Fibroblast of peridontal ligament (primary cell): ENCODE data around the gene PEX5.
A peak's percentile ranks its signal among the peaks of the same experiment; 100 is the strongest.
"Not testable (repeated sequence)": the region's sequence is repeated elsewhere in the genome, so short reads cannot be mapped to it uniquely, and the experiment has no call there.

Experiments
- DNase-seq: peaks from one replicate; pipeline ENCODE4 v3.0.0-alpha.2; 2010; ENCODE audit errors: extremely low read depth

Gene PEX5

GRCh38 chr12:7213745-7214144, 24.3 kb downstream of the PEX5 start:
- DNase-seq, result not testable (repeated sequence)

DNA sequence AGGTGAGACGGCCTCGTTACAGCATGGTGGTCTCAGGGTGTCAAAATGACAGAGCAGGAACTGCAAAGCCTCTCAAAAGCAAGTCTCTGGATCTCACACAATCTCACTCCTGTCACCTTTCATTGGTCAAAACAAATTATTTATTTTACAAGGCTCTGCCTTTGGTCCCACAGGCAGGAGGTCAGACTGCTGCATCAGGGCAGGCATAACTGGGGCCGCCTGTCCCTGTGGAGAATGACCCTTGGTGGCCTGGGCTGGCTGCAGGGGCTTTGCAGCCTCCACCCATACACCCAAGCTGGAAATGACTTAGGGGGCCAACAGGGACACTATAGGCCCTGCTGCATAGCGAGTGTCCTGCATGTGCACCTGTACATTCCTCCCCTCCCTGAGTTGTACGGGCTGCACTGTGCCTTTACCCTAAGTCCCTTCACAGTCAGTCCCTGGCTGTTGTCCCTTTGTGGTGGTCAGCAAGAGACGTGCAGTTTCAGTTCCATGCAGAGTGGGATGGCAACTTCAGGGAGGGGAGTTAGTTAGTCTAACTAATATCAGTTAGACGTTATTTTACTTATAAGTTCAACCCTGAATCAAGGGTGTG, 28.1 kb downstream of the PEX5 start:
- DNase-seq, result no peak

DNA sequence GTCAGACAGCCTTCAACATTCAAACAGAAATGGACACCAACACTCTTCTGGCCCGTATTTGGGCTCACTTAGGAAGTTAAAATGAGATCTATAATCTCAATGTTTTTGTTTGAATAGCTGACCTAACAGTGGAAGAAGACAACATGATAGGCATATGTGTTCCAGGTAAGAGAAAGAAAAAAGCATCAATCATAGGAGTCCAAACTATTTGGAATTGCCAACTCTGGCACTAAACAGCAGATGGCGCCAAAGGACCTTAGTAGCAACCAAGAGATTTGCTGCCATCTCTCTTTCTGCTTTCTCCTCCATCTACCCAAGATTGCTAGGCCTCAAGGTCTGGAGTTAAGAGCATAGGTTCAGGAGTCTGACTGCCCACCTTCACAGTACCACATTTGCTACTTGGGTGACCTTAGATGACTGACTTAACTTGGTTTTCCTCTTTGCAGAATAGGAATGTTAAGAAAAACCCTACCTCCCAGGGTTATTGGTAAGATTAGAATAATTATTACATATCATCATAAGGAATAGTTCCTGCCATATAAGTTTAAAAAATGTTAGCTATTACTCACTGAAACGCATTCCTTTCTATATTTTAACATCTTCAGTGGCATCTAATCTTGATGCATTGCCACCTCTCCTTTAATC, 30.2 kb downstream of the PEX5 start:
- peak; percentile 86 for DNase-seq

DNA sequence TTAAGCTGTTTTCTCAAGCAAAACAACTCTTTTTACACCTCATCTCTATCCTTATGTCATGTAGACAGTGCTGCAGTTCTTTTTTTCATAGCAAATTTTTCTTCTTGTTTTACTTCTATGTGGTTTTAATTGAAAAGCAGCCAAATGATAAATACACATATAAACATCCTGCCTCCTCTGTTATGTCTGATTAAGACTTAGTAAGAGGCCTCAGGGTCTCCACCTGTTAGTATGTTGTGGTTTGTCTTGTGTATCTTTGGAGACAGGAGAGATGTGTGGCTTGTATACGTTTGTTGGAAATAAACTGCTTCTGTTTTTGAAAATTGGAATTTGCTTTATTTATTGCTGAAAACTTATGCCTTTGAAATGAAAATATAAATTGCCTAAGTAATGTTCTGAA, 32.0 kb downstream of the PEX5 start:
- DNase-seq, result no peak

- no peak for DNase-seq
Observed at GRCh38 chr12:7229741-7230140, 40.3 kb downstream of the PEX5 start.

DNA sequence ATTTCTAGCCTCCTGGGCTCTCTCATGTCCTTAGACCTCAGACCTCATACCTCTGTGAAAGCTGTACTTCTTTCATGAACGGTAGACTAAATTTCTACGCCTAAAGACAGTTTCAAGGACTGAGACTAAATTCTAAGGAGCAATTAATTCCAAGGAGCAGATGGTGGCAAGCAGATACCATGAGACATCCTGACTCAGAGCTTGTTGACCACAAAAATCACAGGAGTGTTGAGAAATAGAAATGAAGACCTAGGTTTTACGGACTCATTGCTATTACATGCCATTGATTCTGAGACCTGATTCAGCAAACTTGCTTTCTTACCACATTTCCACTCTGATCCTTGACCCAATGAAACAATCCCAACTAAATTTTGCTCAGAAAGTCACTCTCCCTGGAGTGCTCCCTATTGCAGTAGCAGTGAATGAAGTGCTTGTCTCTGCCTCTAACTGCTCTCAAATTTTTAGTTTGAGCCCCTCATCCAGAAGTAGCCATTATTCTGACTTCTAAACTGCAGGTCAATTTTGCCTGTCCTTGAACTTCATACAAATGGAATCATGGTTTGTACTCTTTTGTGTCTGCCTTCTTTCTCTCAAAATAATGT, 52.0 kb downstream of the PEX5 start:
- peak; percentile 22 for DNase-seq

GRCh38 chr12:7242176-7243101, 53.0 kb downstream of the PEX5 start:
- DNase-seq, result no peak

GRCh38 chr12:7251328-7251996, 62.0 kb downstream of the PEX5 start:
- DNase-seq, result not testable (repeated sequence)

GRCh38 chr12:7259060-7259459, 69.6 kb downstream of the PEX5 start:
- no peak for DNase-seq
